H1 (cell line): ENCODE results near the gene PTP4A1.

Experiments used
- NRF1 ChIP-seq: IDR thresholded peaks from 2 replicates; pipeline ENCODE4 v1.6.1; 2011; ENCODE audit warnings: mild to moderate bottlenecking, low read depth, low read length, improper control_type of control experiment
- POLR2A ChIP-seq, 2 experiments: IDR thresholded peaks; 1 replicate in 1 of 2; 2 replicates in 1 of 2; pipeline ENCODE4 v1.6.1; 2011; ENCODE audit warnings: low read depth in 2 of 2, low read length in 2 of 2, mild to moderate bottlenecking in 2 of 2; ENCODE audit errors: control extremely low read depth in 1 of 2
- RBBP5 ChIP-seq: IDR thresholded peaks from 2 replicates; pipeline ENCODE4 v1.7.1; 2012; ENCODE audit warnings: low read depth, mild to moderate bottlenecking, inconsistent platforms, low read length, moderate library complexity, borderline replicate concordance
- SIN3A ChIP-seq, 2 experiments: IDR thresholded peaks in 1 of 2; conservative IDR thresholded peaks in 1 of 2; 2 replicates each; pipeline ENCODE4 v1.6.1; 2011 to 2012; ENCODE audit warnings: low read length in 2 of 2, improper control_type of control experiment in 1 of 2, low read depth in 1 of 2, mild to moderate bottlenecking in 1 of 2
- TAF1 ChIP-seq: IDR thresholded peaks from 2 replicates; pipeline ENCODE4 v1.6.1; 2011; ENCODE audit warnings: mild to moderate bottlenecking, low read depth, low read length
- TF ChIP-seq, protein P1 (sequence below), 3 experiments: IDR thresholded peaks; 1 replicate in 2 of 3; 2 replicates in 1 of 3; pipeline versions ENCODE4 v1.5.1 to v1.6.1; 2011; ENCODE audit warnings: low read length in 3 of 3, mild to moderate bottlenecking in 3 of 3, inconsistent platforms in 2 of 3, low read depth in 1 of 3, moderate library complexity in 1 of 3; ENCODE audit not compliant: insufficient read depth in 1 of 3; ENCODE audit errors: control extremely low read depth in 1 of 3
- TF ChIP-seq, protein P2 (sequence below): IDR thresholded peaks from 2 replicates; pipeline ENCODE4 v1.6.1; 2012; ENCODE audit warnings: inconsistent platforms
- TF ChIP-seq, protein P3 (sequence below): IDR thresholded peaks from 2 replicates; pipeline ENCODE4 v1.6.1; 2012; ENCODE audit warnings: low read length, inconsistent platforms

DNA sequence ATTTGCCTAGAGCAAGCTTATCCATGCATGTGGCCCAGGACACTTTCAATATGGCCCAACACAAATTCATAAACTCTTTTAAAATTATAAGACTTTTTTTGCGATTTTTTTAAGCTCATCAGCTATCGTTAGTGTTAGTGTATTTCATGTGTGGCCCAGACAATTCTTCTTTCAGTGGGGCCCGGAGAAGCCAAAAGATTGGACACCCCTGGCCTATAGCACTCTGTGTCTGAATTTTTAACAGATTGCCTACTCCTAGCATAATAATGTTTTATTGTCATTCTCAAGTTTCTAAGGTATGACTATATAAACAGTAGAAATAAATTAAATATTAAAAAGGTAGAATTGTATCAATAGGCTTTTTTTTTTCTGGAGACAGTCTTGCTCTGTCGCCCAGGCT, 48.6 kb upstream of the PTP4A1 start:
- no peak for TF ChIP-seq TAF1
- TF ChIP-seq, protein P1, sequence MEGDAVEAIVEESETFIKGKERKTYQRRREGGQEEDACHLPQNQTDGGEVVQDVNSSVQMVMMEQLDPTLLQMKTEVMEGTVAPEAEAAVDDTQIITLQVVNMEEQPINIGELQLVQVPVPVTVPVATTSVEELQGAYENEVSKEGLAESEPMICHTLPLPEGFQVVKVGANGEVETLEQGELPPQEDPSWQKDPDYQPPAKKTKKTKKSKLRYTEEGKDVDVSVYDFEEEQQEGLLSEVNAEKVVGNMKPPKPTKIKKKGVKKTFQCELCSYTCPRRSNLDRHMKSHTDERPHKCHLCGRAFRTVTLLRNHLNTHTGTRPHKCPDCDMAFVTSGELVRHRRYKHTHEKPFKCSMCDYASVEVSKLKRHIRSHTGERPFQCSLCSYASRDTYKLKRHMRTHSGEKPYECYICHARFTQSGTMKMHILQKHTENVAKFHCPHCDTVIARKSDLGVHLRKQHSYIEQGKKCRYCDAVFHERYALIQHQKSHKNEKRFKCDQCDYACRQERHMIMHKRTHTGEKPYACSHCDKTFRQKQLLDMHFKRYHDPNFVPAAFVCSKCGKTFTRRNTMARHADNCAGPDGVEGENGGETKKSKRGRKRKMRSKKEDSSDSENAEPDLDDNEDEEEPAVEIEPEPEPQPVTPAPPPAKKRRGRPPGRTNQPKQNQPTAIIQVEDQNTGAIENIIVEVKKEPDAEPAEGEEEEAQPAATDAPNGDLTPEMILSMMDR (IDR thresholded peaks at IDR 0.05; ENCODE audit: control extremely low read depth in 1 of 3, insufficient read depth in 1 of 3, low read depth in 1 of 3, low read length in 3 of 3): no peak
- TF ChIP-seq POLR2A (IDR thresholded peaks at IDR 0.05; ENCODE audit: control extremely low read depth in 1 of 2, low read depth in 2 of 2, low read length in 2 of 2): no peak
- TF ChIP-seq, protein P2, sequence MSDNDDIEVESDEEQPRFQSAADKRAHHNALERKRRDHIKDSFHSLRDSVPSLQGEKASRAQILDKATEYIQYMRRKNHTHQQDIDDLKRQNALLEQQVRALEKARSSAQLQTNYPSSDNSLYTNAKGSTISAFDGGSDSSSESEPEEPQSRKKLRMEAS: no peak
- no peak for TF ChIP-seq SIN3A (conservative IDR thresholded peaks at IDR 0.05 in 1 of 2, IDR thresholded peaks at IDR 0.05 in 1 of 2; ENCODE audit: low read depth in 1 of 2, low read length in 2 of 2)
- no peak for TF ChIP-seq RBBP5
- TF ChIP-seq, protein P3, sequence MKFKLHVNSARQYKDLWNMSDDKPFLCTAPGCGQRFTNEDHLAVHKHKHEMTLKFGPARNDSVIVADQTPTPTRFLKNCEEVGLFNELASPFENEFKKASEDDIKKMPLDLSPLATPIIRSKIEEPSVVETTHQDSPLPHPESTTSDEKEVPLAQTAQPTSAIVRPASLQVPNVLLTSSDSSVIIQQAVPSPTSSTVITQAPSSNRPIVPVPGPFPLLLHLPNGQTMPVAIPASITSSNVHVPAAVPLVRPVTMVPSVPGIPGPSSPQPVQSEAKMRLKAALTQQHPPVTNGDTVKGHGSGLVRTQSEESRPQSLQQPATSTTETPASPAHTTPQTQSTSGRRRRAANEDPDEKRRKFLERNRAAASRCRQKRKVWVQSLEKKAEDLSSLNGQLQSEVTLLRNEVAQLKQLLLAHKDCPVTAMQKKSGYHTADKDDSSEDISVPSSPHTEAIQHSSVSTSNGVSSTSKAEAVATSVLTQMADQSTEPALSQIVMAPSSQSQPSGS: no peak
- TF ChIP-seq NRF1: no peak
